GM12864 (cell line): ENCODE data around the gene CBLIF.
"Not testable (repeated sequence)": the region's sequence is repeated elsewhere in the genome, so short reads cannot be mapped to it uniquely, and the experiment has no call there.

Experiments used
- DNase-seq: peaks from one replicate; pipeline ENCODE4 v3.0.0-alpha.2; 2011; ENCODE audit warnings: low read depth
- H3K4me3 ChIP-seq: 2 replicates; pipeline ENCODE4 v1.5.1; 2011; ENCODE audit warnings: mild to moderate bottlenecking, low read depth, low read length, control low read depth
- TF ChIP-seq, protein P1 (sequence below): IDR thresholded peaks from 2 replicates; pipeline ENCODE4 v1.5.1; 2011; ENCODE audit warnings: low read depth, mild to moderate bottlenecking, moderate library complexity, low read length, control low read depth, inconsistent platforms; ENCODE audit errors: missing control alignments

The CBLIF gene

DNA sequence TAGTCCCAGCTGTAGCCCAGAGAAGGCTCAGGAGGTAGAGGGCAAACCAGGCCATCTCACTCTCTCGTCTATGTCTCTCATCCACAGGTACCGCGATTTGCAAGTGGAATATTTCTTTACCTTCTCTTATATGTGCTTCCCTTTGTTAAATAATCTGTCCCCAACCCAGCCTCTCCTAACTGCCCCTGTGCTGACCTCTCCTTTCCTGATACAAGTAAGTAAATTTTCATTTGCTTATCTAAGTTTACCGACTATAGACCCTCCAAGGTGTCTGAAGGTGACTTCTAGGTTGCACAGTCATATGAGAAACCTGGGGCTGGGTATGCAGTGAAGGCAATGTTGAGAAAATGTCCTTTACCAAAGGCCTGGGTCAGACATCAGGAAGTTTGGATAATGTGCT, at the start of gene CBLIF:
CBLIF (minus strand) TSS at position 101 of the 400 bp plus-strand sequence; CDS start at position 55, 46 bp downstream.
- H3K4me3 ChIP-seq: no peak within 1 kb of the TSS
- no peak for DNase-seq
- TF ChIP-seq, protein P1, sequence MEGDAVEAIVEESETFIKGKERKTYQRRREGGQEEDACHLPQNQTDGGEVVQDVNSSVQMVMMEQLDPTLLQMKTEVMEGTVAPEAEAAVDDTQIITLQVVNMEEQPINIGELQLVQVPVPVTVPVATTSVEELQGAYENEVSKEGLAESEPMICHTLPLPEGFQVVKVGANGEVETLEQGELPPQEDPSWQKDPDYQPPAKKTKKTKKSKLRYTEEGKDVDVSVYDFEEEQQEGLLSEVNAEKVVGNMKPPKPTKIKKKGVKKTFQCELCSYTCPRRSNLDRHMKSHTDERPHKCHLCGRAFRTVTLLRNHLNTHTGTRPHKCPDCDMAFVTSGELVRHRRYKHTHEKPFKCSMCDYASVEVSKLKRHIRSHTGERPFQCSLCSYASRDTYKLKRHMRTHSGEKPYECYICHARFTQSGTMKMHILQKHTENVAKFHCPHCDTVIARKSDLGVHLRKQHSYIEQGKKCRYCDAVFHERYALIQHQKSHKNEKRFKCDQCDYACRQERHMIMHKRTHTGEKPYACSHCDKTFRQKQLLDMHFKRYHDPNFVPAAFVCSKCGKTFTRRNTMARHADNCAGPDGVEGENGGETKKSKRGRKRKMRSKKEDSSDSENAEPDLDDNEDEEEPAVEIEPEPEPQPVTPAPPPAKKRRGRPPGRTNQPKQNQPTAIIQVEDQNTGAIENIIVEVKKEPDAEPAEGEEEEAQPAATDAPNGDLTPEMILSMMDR: no peak

- no peak for DNase-seq
- TF ChIP-seq, protein P1: no peak
- no peak overlapping the region for H3K4me3 ChIP-seq
These were observed 49.3 kb upstream of the CBLIF start for GRCh38 chr11:59894616-59895015.

DNA sequence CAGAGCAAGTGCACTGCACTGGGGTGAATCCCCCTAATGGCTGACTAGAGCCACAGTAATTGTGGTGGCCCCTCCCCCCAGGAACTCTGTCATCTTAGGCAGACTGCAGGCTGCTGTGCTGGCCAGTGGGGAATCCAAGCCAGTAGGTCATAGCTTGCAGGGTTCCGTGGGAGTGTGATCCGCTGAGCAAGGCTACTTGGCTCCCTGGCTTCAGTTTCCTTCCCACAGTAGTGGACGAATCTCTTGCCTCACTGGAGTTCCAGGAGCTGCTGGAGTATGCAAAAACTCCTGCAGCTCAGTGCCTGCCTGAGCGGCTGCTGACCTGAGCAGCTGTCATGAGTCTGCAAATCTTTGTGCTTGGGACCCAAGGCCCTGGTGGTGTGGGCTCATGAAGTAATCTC, 46.5 kb upstream of the CBLIF start:
- no peak overlapping the region for H3K4me3 ChIP-seq
- TF ChIP-seq, protein P1: no peak
- no peak for DNase-seq

DNA sequence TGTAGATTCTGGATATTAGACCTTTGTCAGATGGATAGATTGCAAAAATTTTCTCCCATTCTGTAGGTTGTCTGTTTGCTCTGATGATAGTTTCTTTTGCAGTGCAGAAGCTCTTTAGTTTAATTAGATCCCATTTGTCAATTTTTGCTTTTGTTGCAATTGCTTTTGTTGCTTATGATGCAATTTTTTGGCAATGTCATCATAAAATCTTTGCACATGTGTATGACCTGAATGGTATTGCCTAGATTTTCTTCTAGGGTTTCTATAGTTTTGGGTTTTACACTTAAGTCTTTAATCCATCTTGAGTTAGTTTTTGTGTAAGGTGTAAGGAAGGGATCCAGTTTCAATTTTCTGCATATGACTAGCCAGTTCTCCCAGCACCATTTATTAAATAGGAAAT, 41.9 kb upstream of the CBLIF start:
- H3K4me3 ChIP-seq, DNase-seq: not testable (repeated sequence)

GRCh38 chr11:59883597-59883996, 38.3 kb upstream of the CBLIF start:
- no peak overlapping the region for H3K4me3 ChIP-seq
- TF ChIP-seq, protein P1: no peak
- DNase-seq: no peak

- TF ChIP-seq, protein P1: no peak
- H3K4me3 ChIP-seq: no peak overlapping the region
- no peak for DNase-seq
These were observed 34.3 kb upstream of the CBLIF start for GRCh38 chr11:59879567-59879966.

DNA sequence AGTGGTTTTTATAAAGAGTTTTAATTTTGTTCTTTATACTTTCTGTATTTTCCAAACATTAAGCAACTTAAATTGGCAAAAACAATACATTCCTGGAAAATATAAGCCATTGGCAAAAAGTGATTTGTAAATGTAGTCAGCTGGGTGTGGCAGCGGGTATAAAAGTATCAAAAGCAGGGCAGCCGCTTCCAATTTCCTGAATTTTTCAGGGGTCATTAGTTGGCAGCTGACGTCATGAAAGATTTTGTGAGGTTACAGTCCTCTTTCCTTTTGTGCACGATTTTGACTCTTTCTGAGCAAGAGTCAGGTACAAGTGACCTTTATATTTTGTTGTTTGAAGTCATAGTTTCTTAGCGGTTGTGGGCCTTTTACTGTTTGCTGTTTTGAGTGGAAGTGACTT, 33.3 kb upstream of the CBLIF start, which contains the start of gene OOSP3:
OOSP3 (plus strand) TSS at position 208 of the 400 bp plus-strand sequence; CDS start at position 235, 27 bp downstream.
- TF ChIP-seq, protein P1: no peak
- no peak for DNase-seq
- H3K4me3 ChIP-seq: no peak within 1 kb of the TSS
